GM19324 (cell line): ENCODE data around the gene ZDHHC4.

Experiments used
- ATAC-seq: cut with Tn5 transposase; IDR thresholded peaks from one replicate; pipeline ENCODE4 v1.9.1; 2021; ENCODE audit warnings: mild to moderate bottlenecking, moderate library complexity; ENCODE audit not compliant: unreplicated experiment, low FRiP score

ZDHHC4 gene

GRCh38 chr7:6604458-6604857 is 27.2 kb downstream of the ZDHHC4 start:
- no peak for ATAC-seq

- ATAC-seq = no peak
Observed at GRCh38 chr7:6606866-6607583, 29.8 kb downstream of the ZDHHC4 start.

- no peak for ATAC-seq
Observed at GRCh38 chr7:6607651-6608051, 30.4 kb downstream of the ZDHHC4 start.

- ATAC-seq = no peak
Observed at GRCh38 chr7:6608081-6608480, 30.8 kb downstream of the ZDHHC4 start.

- no peak for ATAC-seq
Observed at GRCh38 chr7:6608794-6609193, 31.5 kb downstream of the ZDHHC4 start.

GRCh38 chr7:6612819-6613218 is 35.6 kb downstream of the ZDHHC4 start:
- ATAC-seq = no peak

GRCh38 chr7:6613706-6614105 is 36.5 kb downstream of the ZDHHC4 start:
- ATAC-seq = no peak

GRCh38 chr7:6614953-6615722 is 37.9 kb downstream of the ZDHHC4 start, which contains the start of gene ZNF853:
TSS of gene ZNF853 (plus strand) at chr7:6615610. CDS start at chr7:6616175, 565 bp downstream.
- no peak for ATAC-seq

GRCh38 chr7:6615723-6616555 is 38.7 kb downstream of the ZDHHC4 start:
- ATAC-seq = no peak

GRCh38 chr7:6616854-6617643 is 39.8 kb downstream of the ZDHHC4 start:
- no peak for ATAC-seq

GRCh38 chr7:6618621-6619020 is 41.4 kb downstream of the ZDHHC4 start:
- no peak for ATAC-seq

GRCh38 chr7:6619961-6620360 is 42.7 kb downstream of the ZDHHC4 start:
- ATAC-seq = no peak

- no peak for ATAC-seq
Observed at GRCh38 chr7:6621195-6622133, 44.2 kb downstream of the ZDHHC4 start.

- ATAC-seq = no peak
Observed at GRCh38 chr7:6622134-6622710, 45.0 kb downstream of the ZDHHC4 start.

GRCh38 chr7:6623589-6624245 is 46.5 kb downstream of the ZDHHC4 start:
- ATAC-seq = no peak

- ATAC-seq = no peak
Observed at GRCh38 chr7:6624246-6624611, 47.0 kb downstream of the ZDHHC4 start.

GRCh38 chr7:6628045-6628444 is 50.8 kb downstream of the ZDHHC4 start:
- ATAC-seq = no peak
